ENCODE results near the gene BTRC.

DNA sequence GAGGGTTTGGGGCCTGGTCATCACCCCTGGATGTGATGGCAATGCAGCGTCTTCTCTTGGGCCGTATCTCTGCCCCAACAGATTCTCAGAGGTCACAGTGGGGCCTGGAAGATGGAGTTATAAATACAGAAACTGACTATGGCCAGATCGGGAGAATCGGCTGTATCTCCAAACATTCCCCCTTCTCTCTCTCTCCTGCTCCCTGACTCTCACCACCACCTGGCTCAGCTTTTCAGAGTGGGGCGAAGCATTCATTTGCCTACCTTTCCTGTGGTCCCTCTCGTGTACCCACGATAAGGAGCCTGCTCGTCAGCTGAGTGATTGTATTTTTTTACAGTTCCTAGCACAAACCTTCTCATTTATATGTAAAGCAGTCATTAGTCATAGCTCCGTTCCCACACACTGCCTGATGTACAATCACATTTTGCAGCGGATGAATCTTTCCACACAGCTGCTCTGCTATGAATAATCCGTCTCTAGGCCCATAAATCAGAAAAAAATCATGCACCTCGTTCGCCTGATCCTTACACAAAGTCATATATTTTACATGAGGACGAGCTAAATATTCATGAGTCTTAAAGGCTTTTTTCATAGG, 23.2 kb upstream of the BTRC start:
- TF ChIP-seq CTCF (IDR thresholded peaks at IDR 0.05) (no peak), ZFX (IDR thresholded peaks at IDR 0.05; ENCODE audit: borderline replicate concordance) (no peak)
